ENCODE measurements around the gene DENND4A.
"Not testable (repeated sequence)": the region's sequence is repeated elsewhere in the genome, so short reads cannot be mapped to it uniquely, and the experiment has no call there.

Gene DENND4A

DNA sequence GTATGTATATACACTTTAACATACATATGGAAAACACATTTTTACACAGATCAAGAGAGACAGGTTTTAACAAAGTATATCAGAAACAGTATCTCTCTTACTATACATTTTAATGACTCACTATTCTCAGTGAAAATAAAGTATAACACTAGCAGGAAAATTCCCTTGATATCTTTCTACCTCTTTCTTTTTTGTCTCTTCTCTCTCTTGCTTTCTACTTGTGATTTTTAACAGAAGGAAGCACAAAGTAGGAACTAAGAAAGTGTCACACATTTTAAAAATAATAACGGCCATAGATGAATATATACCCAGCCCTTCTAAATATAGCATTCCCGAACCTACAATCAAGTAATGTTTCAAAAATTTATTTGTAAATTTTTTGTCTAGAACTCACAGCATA, 4.8 kb downstream of the DENND4A start:
- no peak for DNase-seq

DNA sequence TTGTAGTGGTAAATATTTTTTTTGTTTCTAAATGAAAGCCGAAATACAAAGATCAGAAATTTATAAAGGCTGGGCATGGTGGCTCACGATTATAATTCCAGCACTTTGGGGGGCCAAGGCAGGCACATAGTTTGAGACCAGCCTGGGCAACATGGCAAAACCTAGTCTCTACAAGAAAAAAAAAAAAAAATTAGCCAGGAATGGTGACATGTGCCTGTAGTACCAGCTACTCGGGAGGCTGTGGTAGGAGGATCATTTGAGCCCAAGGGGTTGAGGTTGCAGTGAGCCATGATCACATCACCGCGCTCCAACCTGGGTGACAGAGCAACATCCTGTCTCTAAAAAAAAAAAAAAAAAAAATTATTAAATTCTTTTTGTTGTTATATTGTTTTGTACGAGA, 6.9 kb downstream of the DENND4A start:
- DNase-seq: no peak

GRCh38 chr15:65783872-65784271, 8.2 kb downstream of the DENND4A start:
- DNase-seq: no peak

- no peak for DNase-seq
Measured at GRCh38 chr15:65782096-65782495, 10.0 kb downstream of the DENND4A start.

- DNase-seq: not testable (repeated sequence)
Measured at GRCh38 chr15:65778701-65779100, 13.4 kb downstream of the DENND4A start.

DNA sequence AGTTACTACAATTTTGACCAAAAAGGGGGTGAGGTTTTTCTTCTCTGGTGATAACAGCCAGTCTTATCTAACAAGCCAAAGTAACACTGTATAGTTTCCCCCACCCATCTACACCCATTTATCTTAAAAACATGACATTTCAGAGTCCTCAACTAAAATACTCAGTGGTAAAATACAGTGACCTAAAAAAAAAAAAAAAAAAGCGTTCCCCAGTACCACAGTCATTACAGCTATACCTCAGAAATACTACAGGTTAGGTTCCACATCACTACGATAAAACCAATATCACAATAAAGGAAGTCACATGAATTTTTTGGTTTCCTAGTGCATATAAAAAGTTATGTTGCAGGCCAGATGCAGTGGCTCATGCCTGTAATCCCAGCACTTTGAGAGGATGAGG, 13.8 kb downstream of the DENND4A start:
- DNase-seq: no peak

- no peak for DNase-seq
Measured at GRCh38 chr15:65777843-65778242, 14.2 kb downstream of the DENND4A start.

- no peak for DNase-seq
Measured at GRCh38 chr15:65777053-65777452, 15.0 kb downstream of the DENND4A start.

- DNase-seq: no peak
Measured at GRCh38 chr15:65773386-65774111, 18.5 kb downstream of the DENND4A start.

GRCh38 chr15:65772930-65773329, 19.2 kb downstream of the DENND4A start:
- DNase-seq: no peak

GRCh38 chr15:65771870-65772269, 20.2 kb downstream of the DENND4A start:
- no peak for DNase-seq

GRCh38 chr15:65769482-65769881, 22.6 kb downstream of the DENND4A start:
- DNase-seq: no peak

DNA sequence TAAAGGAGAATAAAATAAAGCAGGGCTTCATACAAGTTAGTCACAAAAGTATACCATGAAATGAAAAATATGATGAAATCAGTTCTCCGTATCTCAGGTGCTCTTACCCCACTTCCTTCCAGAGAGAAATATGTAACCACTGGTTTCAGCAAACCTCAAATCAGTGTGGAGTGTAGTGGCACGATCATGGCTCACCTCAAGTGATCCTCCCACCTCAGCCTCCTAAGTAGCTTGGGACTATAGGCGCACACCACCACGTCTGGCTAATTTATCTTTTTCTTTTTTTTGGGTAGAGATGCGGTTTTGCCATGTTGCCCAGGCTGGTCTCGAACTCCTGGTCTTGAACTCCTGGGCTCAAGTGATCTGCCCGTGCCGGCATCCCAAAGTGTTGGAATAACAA, 24.2 kb downstream of the DENND4A start:
- no peak for DNase-seq

- no peak for DNase-seq
Measured at GRCh38 chr15:65767264-65767595, 24.9 kb downstream of the DENND4A start.

DNA sequence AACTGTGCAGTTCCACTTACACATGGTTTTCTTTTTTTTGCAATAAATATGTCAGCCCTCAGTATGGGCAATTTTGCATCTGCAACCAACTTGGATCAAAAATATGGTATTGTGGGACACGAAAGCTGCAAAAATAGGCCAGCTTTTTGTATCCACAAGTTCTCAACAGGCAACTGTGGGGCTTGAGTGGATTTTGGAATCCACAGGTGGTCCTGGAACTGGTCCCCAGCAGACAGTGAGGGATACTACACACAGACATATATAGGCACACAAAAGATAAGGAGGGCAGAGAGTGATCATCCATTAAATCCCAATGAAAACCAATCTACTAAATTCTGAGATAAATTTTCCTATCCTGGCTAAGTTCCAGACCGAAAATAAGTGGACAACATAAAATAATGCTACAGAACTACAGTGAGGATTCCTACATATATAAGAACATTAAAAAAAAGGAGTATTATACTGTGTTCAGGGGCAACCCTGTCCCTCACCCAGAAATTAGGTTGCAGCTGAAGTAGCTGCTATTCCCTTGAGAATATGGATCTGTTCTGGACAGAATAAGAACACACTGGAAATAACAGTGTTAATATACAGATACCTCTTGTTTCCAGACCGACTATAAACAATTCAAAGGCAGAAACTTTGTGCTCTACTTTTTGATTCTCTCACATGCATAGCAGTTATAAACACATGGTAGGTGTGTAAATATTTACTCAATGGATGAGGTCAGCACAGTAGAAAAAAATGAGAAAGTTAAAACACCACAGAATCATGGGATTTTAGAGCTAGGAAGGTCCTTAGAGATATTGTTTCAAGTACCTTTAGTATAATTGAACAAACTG, 25.4 kb downstream of the DENND4A start:
- DNase-seq: no peak

DNA sequence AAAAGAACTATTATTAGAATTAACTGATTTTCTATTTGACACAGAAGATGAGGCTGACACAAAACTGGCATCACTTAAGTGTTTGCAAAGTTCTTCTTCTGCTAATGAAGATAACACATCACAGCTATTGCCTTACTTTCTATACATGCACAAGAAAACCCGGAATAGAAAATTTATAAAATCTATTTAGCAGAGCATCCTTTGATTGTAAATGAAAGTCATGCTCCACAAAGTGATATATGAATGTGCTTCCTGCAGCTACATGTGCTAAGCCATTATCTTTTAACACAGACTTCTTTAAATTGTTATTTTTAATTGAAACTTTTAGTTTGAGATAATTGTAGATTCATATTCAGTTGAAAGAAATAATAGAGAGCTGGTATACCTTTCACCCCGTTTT, 27.0 kb downstream of the DENND4A start:
- DNase-seq: no peak

DNA sequence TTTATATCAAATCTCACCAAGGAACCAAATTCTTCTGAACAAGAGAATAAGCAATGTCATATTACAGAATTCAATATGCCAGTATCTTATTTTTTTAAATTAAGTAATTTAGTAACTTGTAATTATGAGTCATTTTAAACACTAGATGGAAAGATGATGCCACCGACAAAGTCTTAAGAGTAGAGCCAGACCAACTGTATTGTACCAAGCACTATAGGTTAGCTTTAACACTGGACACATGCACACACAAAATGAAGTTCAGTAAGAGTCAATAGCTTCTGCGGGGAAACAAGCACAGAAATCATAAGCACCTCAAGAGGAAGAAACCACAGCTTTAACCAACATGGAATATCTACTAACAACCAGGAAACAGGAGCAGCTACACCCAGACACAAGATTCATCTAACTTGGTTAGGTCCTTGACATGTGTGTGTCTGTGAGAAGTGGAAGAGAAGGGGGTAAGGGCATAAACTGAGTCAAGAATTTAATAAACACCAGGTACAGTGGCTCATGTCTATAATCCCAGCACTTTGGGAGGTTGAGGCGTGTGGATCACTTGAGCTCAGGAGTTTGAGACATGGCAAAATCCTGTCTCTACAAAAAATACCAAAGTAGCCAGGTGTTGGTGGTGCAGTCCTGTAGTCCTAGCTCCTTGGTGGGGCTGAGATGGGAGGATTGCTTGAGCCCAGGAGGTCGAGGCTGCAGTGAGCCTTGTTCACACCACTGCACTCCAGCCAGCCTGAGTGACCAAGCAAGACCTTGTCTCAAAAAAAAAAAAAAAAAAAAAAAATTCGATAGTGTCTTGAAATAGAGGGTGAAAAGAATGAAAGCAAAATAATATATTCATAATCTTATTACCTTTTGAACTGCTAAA, 28.9 kb downstream of the DENND4A start:
- DNase-seq: no peak

DNA sequence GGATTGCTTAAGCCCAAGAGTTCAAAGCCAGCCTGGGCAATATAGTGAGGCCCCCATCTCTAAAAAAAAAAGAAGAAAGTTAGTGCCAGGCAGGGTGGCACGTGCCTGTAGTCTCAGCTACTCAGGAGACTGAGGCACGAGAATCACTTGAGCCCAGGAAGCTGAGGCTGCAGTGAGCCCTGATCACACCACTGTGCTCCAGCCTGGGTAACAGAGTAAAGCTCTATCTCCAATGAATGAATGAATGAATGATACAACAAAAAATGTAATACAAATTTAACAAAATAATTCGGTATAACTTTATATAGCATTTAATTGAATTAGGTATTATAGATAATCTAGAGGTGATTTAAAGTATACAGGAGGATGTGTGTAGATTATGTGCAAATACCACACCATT, 29.7 kb downstream of the DENND4A start:
- no peak for DNase-seq

- no peak for DNase-seq
Measured at GRCh38 chr15:65761210-65761926, 30.7 kb downstream of the DENND4A start.

GRCh38 chr15:65759441-65759840, 32.7 kb downstream of the DENND4A start:
- no peak for DNase-seq

DNA sequence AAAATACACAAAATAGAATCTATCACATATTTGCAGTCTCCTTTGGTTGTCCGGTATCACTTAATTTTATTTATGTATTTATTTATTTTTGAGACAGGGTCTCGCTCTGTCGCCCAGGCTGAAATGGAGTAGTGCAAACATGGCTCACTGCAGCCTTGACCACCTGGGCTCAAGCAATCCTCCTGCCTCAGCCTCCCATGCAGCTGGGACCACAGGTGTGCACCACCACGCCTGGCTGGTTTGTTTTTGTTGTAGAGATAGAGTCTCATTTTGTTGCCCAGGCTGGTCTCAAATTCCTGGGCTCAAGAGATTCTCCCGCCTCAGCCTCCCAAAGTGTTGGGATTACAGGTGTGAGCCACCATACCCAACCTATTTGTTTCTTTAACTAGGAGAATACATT, 33.9 kb downstream of the DENND4A start:
- no peak for DNase-seq

DNA sequence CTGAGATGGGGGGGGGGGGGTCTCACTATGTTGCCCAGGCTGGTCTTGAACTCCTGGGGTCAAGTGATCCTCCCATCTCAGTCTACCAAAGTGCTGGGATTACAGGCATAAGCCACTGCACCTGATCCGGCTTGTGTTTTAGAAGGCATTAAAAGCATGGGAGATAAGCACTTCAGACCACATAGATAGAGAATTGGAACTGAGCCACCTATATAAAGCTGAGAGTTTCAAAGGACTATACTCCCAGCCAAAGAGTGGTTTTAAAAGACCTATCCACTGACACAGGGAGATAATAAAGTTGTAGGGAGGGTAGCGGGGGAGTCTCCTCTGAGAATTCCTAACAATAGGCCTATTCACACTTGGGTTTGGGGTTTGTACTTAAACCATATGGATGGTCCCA, 34.8 kb downstream of the DENND4A start:
- DNase-seq: no peak

Measured in effector CD4-positive, alpha-beta T cell (primary cell).